Renal cortical epithelial cell (primary cell): Measurements from ENCODE around the gene HSF5. TPM values are rescaled to one million over a fixed set of nuclear protein-coding genes. Genes with fewer than 3 reads are reported as not detected.
"Not testable (repeated sequence)": the region's sequence is repeated elsewhere in the genome, so short reads cannot be mapped to it uniquely, and the experiment has no call there.

Source experiments
- DNase-seq: peaks from one replicate; pipeline ENCODE4 v3.0.0-alpha.2; 2011; ENCODE audit warnings: low read depth
- total RNA-seq: library from RNA; depleted of rRNA; stranded (reverse); fragments of >200 nt; gene quantifications from 2 replicates; pipeline ENCODE4 v1.2.3, GENCODE V29; 2014

The HSF5 gene
- total RNA-seq, 1 donor from 2014 or later, result under 0.01 TPM

- DNase-seq, result not testable (repeated sequence)
These were observed 6.4 kb downstream of the HSF5 start for GRCh38 chr17:58481798-58482197.

GRCh38 chr17:58480090-58480489 is 8.1 kb downstream of the HSF5 start:
- no peak for DNase-seq

DNA sequence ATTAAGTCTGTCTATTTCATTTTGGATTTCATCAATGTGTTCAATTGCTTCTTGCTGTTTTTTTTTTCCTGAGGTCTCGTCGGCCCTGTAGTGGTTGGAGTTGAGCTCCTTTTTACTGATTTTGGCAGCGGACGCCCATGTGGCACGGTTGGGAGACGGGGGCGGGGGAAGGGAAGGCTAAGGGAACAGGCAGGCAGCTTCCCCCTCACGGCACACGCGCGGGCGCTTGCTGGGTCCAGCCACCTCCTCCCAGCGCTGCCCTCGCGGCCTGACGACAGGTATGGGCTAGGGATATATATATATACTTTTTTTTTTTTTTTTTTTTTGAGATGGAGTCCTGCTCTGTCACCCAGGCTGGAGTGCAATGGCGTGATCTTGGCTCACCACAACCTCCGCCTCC is 11.4 kb downstream of the HSF5 start:
- DNase-seq, result no peak

DNA sequence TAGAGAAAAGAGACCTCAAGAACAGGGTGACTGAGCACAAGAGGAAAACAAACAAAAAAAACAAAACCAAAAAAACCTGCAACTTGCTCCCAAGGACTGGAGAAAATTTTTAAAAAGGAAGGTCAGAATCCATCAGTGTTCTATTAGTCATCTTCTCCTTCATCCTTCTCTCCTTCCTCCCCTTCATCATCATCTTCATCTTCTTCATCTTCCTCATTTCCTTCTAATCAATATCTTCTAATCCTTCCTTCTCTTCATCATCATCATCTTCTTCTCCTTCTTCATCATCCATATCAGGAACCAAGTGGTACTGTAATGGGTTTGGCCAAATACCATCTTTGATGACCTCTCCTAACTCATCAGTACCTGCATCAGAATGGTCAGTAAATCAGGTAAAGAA is 12.2 kb downstream of the HSF5 start:
- no peak for DNase-seq

- DNase-seq, result no peak
These were observed 17.9 kb downstream of the HSF5 start for GRCh38 chr17:58470356-58470755.

- DNase-seq, result no peak
These were observed 19.3 kb downstream of the HSF5 start for GRCh38 chr17:58468944-58469343.

- no peak for DNase-seq
These were observed 32.7 kb downstream of the HSF5 start for GRCh38 chr17:58455491-58455890.

DNA sequence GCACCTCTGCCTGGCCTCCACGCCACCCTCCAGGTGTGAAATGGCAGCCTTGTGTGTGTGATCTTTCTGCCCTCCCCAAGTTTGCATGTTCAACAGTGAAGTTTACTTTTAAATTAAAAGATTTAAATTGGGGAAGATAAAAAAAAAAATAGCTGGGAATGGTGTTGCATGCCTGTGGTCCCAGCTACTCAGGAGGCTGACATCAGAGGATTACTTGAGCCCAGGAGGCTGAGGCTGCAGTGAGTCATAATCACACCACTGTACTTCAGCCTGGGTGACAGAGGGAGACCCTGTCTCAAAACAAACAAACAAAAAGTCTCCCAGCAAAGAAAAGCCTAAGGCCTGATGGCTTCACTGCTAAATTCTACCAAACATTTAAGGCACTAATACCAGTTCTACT is 35.5 kb downstream of the HSF5 start:
- peak; percentile 11 for DNase-seq

DNA sequence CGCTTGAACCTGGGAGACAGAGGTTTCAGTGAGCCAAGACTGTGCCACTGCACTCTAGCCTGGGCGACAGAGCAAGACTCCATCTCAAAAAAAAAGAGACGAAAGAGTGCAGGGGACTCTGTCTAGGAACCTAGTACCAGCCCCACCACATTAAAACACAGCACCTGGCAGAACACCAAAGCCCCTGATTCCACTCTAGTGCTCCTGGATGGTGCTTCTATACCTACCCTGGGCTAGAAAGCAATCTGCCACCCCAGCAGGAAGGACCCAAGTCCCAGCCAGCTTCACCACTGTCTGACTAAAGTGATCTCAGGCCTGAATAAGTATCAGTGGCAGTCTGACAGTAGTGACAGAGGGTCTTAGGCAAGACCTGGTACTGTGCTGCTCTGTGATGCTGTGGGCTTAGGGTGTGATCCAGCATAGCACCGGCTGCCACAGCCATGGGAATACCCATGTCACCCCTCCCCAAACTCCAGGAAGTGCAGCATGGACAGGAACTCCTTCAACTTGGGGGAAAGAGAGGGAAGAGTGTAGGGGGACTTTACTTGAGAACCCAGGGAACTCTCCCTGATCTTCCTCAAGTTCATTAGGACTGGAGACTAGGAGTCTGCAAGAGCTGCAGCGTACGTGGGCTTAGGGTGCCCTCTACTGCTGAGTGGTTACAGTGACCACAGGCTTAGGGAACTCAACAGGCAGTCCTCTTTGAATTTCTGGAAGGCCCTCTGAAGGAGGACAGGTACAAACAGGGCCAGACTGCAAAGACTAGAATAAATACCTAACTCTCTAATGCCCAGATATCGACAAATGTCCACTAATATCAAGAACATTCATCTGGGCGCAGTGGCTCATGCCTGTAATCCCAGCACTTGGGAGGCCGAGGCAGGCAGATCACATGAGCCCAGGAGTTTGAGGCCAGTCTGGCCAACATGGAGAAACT is 40.9 kb downstream of the HSF5 start:
- DNase-seq, result peak; percentile 82

- DNase-seq, result no peak
These were observed 42.1 kb downstream of the HSF5 start for GRCh38 chr17:58446086-58446485.

DNA sequence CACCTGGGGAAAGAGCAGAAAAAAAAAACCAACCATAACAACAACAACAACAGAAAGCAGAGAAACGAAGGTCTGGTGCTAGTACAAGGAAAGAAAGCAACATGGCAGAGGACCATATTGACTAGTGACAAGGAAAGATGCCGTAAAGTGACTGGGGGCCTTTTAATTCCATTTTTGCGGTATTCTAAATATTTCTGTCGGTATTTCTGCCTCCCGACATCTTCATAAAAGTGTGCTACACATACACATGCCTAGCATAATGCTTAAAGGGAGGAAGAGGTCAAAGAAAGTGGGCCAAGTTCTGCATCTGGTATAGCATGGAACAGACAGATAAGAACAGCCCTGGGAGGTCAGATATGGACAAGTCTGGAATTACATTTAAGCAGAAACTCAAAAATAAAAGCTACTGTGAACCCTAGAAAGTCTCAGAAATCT is 51.4 kb downstream of the HSF5 start:
- DNase-seq, result no peak

DNA sequence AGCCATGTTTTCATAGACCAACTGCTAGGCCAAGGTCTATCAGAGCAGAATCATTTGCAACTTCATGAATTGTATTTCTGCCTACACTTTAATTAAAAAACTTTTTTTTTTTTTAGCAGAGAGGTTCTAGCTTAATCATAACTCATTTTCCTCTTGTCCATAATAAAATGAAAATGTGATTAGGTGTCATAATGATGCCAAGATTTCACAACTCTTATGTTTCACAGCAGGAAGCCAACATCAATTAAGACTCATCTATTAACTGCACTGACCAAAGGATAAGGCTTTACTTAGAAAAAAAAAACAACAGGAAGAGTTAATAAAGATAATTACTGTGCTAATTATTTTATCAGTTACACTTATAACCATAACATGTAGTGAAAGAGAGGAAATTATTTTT is 52.0 kb downstream of the HSF5 start:
- no peak for DNase-seq

GRCh38 chr17:58432806-58433573 is 55.2 kb downstream of the HSF5 start:
- no peak for DNase-seq

DNA sequence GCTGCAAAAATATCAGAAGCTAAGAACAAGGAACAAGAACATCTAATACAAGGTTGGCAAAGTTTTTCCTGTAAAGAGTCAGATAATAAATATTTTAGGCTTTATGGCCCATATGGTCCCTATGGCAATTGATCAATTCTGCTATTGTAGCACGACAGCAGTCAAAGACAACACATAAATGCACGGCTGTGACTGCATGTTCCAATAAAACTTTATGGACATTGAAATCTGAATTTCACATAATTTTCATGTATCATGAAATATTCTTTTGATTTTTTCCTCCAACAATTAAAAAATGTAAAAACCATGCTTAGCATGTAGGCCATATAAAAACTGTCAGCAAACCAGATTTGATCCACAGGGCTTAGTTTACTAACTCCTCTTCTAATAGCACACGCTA is 60.4 kb downstream of the HSF5 start:
- DNase-seq, result no peak

- DNase-seq, result no peak
These were observed 66.5 kb downstream of the HSF5 start for GRCh38 chr17:58421711-58422110.

DNA sequence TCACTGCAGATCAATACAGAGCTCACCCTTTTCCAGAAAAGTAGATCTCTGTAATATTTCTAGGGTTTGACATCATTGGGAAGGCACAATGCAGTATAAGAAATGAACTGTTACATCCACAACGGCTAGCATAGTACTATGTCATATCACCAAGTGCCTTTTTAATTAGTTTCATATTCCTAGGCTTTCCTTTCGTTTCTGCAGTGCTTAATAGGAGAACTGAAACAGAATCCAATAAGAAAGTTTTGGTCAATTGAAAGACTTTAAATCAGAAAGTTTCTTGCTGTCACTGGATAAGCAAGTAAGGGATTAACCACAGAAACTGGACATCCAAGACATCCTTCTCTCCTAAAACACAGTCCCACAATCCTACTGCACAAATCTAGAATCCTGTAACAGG is 67.4 kb downstream of the HSF5 start:
- no peak for DNase-seq

- DNase-seq, result peak; percentile 98
These were observed 70.7 kb downstream of the HSF5 start, which contains the start of gene RNF43 for GRCh38 chr17:58417300-58418092. Gene RNF43 (minus strand): TSS chr17:58417534. CDS start chr17:58415577, 1,957 bp downstream.

DNA sequence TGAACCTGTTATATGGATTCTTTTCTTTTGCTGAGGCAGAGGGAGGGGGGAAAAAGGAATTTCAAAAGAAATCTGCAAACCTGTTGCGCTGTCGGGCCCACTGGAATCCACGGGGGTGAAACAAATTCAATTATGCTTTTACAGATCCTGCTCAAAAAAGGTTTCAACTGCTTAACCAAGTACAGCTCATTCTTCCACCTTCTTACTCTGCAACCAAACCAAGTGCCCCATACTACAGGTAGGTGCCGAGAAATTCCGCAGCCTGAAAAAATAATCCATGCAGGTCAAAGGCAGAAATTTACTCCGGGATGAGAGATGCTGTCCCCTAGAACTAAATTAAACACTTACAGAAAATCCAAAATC is 71.3 kb downstream of the HSF5 start:
- DNase-seq, result no peak

DNA sequence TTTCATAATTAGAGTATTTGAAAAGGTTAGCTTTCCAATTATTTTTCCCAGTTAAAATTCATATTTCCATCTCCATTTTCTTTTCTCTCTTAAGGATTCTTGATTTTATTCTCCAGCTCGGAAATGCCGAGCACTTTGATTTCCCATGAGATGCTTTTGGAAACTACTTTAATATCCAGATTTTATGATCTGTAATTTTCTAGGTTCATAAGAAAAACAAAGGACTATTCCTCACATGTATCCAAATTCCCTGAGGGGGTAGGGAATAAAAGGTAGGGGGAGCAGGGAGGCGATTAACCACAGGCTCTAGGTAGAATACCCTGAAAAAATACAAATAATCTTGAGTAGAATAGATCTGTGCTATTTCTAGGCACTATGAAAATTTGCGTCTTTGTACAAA is 71.8 kb downstream of the HSF5 start:
- no peak for DNase-seq

- no peak for DNase-seq
These were observed 72.7 kb downstream of the HSF5 start for GRCh38 chr17:58415371-58416055.

DNA sequence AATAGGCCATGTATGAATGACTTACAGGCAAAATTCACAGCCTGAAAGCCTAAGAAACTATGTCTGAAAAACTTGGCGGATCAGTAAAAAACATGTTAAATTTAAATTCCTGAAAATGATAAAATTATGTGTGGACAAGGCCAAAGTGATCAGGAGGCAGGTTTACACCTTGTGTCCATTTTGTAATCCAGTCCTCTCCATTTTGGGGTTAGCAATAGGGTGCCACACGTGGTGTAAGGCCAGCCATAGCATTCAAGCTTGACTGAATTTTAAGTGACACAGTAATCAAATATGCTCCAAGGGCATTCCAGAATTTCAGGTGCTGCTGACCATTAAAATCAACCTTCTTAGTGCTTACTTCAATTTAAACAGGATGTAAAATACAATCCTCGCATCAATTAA is 73.6 kb downstream of the HSF5 start:
- DNase-seq, result peak; percentile 66
